Mesenchymal stem cell (in vitro differentiated cells and primary cell): ENCODE measurements around the gene TGFBR1.

Source experiments
- DNase-seq: peaks from one replicate; pipeline ENCODE4 v3.0.0-alpha.2; 2013
- H2AFZ ChIP-seq: one replicate; pipeline ENCODE4 v1.6.1; 2013; ENCODE audit warnings: low read depth, mild to moderate bottlenecking, control low read depth, inconsistent platforms, low read length, moderate library complexity
- H2AK5ac ChIP-seq: 2 replicates; pipeline ENCODE4 v1.6.1; 2013; ENCODE audit warnings: low read length, moderate library complexity, mild to moderate bottlenecking, inconsistent platforms; ENCODE audit not compliant: severe bottlenecking
- H2BK120ac ChIP-seq: one replicate; pipeline ENCODE4 v1.6.1; 2013; ENCODE audit warnings: low read depth, mild to moderate bottlenecking, inconsistent platforms, low read length, moderate library complexity
- H2BK12ac ChIP-seq, 2 experiments: one replicate each; pipeline ENCODE4 v1.6.1; 2013; ENCODE audit warnings: inconsistent platforms in 2 of 2, low read length in 2 of 2, mild to moderate bottlenecking in 2 of 2, moderate library complexity in 2 of 2, control low read depth in 1 of 2
- H2BK15ac ChIP-seq: one replicate; pipeline ENCODE4 v1.6.1; 2013; ENCODE audit warnings: mild to moderate bottlenecking, low read depth, inconsistent platforms; ENCODE audit not compliant: poor library complexity, severe bottlenecking
- H2BK5ac ChIP-seq: 2 replicates; pipeline ENCODE4 v1.6.1; 2013; ENCODE audit warnings: low read depth, mild to moderate bottlenecking, low read length, control low read depth, inconsistent platforms; ENCODE audit not compliant: poor library complexity, severe bottlenecking
- H3K14ac ChIP-seq, 2 experiments: one replicate each; pipeline ENCODE4 v1.6.1; 2013; ENCODE audit warnings: inconsistent platforms in 2 of 2, low read length in 2 of 2, control low read depth in 1 of 2, mild to moderate bottlenecking in 1 of 2, moderate library complexity in 1 of 2
- H3K18ac ChIP-seq, 2 experiments: one replicate each; pipeline ENCODE4 v1.6.1; 2013; ENCODE audit warnings: inconsistent platforms in 2 of 2, low read length in 2 of 2, control low read depth in 1 of 2, low read depth in 1 of 2, mild to moderate bottlenecking in 1 of 2
- H3K23ac ChIP-seq, 2 experiments: one replicate each; pipeline ENCODE4 v1.6.1; 2013; ENCODE audit warnings: inconsistent platforms in 2 of 2, low read length in 2 of 2, mild to moderate bottlenecking in 2 of 2, moderate library complexity in 2 of 2, control low read depth in 1 of 2
- H3K27ac ChIP-seq: 2 replicates; pipeline ENCODE4 v1.5.1; 2013; ENCODE audit warnings: mild to moderate bottlenecking, moderate library complexity, low read length, control low read depth, inconsistent platforms; ENCODE audit not compliant: poor library complexity, severe bottlenecking
- H3K27me3 ChIP-seq, 2 experiments: 2 replicates each; pipeline versions ENCODE4 v1.6.1 to v1.7.0; 2013; ENCODE audit warnings: low read length in 2 of 2, mild to moderate bottlenecking in 2 of 2, moderate library complexity in 2 of 2, control low read depth in 1 of 2, inconsistent platforms in 1 of 2; ENCODE audit not compliant: control insufficient read depth in 1 of 2, insufficient read depth in 1 of 2
- H3K36me3 ChIP-seq, 2 experiments: 2 replicates each; pipeline versions ENCODE4 v1.6.1 to v1.7.0; 2013; ENCODE audit warnings: low read length in 2 of 2, control low read depth in 1 of 2, inconsistent platforms in 1 of 2, low read depth in 1 of 2, mild to moderate bottlenecking in 1 of 2; ENCODE audit not compliant: insufficient read depth in 2 of 2, control insufficient read depth in 1 of 2
- H3K4ac ChIP-seq, 2 experiments: one replicate each; pipeline ENCODE4 v1.6.1; 2013; ENCODE audit warnings: inconsistent platforms in 2 of 2, low read length in 2 of 2, mild to moderate bottlenecking in 2 of 2, moderate library complexity in 2 of 2, control low read depth in 1 of 2, low read depth in 1 of 2
- H3K4me1 ChIP-seq: 2 replicates; pipeline ENCODE4 v1.6.1; 2013; ENCODE audit warnings: low read depth, low read length, control low read depth; ENCODE audit not compliant: control insufficient read depth, insufficient read depth
- H3K4me2 ChIP-seq: 2 replicates; pipeline ENCODE4 v1.6.1; 2013; ENCODE audit warnings: low read length, mild to moderate bottlenecking, inconsistent platforms; ENCODE audit not compliant: poor library complexity, severe bottlenecking
- H3K4me3 ChIP-seq, 2 experiments: 2 replicates each; pipeline versions ENCODE4 v1.5.1 to v1.7.0; 2013; ENCODE audit warnings: low read length in 2 of 2, mild to moderate bottlenecking in 2 of 2, control low read depth in 1 of 2, low read depth in 1 of 2; ENCODE audit not compliant: insufficient read depth in 1 of 2
- H3K79me1 ChIP-seq: replicated peaks from 2 replicates; pipeline ENCODE4 v1.6.1; 2013; ENCODE audit warnings: mild to moderate bottlenecking, control low read depth, low read length, inconsistent platforms; ENCODE audit not compliant: poor library complexity, severe bottlenecking
- H3K9ac ChIP-seq: 2 replicates; pipeline ENCODE4 v1.7.0; 2013; ENCODE audit warnings: mild to moderate bottlenecking, low read length, moderate library complexity
- H3K9me3 ChIP-seq: 2 replicates; pipeline ENCODE4 v1.7.0; 2013; ENCODE audit warnings: mild to moderate bottlenecking, low read length; ENCODE audit not compliant: control insufficient read depth
- H4K8ac ChIP-seq: one replicate; pipeline ENCODE4 v1.6.1; 2013; ENCODE audit warnings: inconsistent platforms, mild to moderate bottlenecking, low read length, moderate library complexity
- H4K91ac ChIP-seq: one replicate; pipeline ENCODE4 v1.6.1; 2013; ENCODE audit warnings: mild to moderate bottlenecking, low read length, inconsistent platforms
- WGBS: methylation state at CpG from one replicate; pipeline ENCODE4 v1.1.7; 2013; ENCODE audit warnings: mixed read lengths; 5-methylcytosine and 5-hydroxymethylcytosine counted together

The TGFBR1 gene

DNA sequence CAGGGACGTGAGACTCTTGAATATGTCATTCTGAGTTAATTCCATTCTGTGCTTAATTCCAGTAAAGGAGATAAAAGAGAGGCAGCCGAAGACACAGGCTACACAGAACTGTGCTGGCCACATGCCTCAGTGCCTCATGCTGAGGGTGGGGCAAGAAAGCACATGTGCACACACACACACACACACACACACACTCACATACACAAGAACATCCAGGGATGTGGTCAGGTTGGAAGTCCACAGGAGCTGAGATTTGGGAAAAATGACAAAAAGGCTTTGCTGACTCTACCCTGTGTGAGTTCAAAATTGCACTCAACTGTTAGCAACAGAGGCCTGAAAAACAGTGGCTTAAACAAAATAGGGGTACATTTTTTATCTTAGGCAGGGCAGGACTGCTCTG lies 76.3 kb downstream of the TGFBR1 start:
- Histone ChIP-seq H3K14ac (no peak overlapping the region), H4K91ac (no peak overlapping the region), H3K36me3 (no peaks in the 10 kb centered on the region), H3K9me3 (no peaks in the 10 kb centered on the region), H2BK12ac (no peak overlapping the region), H3K79me1 (no peaks in the 10 kb centered on the region), H2BK5ac (no peak overlapping the region), H3K4me2 (no peak overlapping the region), H3K4me3 (no peak overlapping the region), H3K18ac (no peak overlapping the region), H3K9ac (no peak overlapping the region), H3K4me1 (peaks cover 13% of the 10 kb centered on the region), H4K8ac (no peak overlapping the region), H3K27me3 (peaks cover 0 to 16% of the 10 kb centered on the region in 2 experiments), H2AFZ (no peak overlapping the region), H2AK5ac (no peak overlapping the region), H2BK120ac (no peak overlapping the region), H2BK15ac (no peak overlapping the region), H3K27ac (no peak overlapping the region), H3K23ac (no peak overlapping the region), H3K4ac (no peak overlapping the region)
- 85% methylated on average over 1 of the region's 2 CpGs for WGBS
- DNase-seq, result no peak

DNA sequence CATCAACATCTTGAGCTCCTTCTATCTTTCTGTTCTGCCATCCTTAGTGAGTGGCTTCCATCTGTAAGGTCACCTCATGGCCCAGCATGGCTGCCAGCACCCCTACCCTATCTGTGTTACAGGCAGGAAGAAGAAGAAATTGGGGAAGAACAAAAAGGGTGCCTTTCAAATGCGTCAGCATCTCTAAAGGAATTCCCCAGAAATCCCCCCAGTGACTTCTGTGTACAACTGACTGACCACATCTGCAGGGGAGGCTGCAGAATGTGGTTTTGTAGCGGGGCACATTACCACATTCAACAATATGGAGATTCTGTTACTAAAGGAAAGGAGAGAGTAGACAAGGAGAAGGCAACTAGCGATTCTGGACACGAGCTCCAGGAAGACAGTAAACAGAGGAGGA lies 76.7 kb downstream of the TGFBR1 start:
- Histone ChIP-seq H3K4me2 (no peak overlapping the region), H3K4ac (no peak overlapping the region), H3K4me3 (no peak overlapping the region), H3K27me3 (peaks cover 0 to 16% of the 10 kb centered on the region in 2 experiments), H4K8ac (no peak overlapping the region), H3K36me3 (no peaks in the 10 kb centered on the region), H2BK120ac (no peak overlapping the region), H3K27ac (peak overlapping the region; percentile 22), H2BK12ac (no peak overlapping the region), H3K23ac (no peak overlapping the region), H2AK5ac (no peak overlapping the region), H3K9me3 (no peaks in the 10 kb centered on the region), H4K91ac (no peak overlapping the region), H3K18ac (no peak overlapping the region), H3K9ac (no peak overlapping the region), H3K79me1 (no peaks in the 10 kb centered on the region), H2AFZ (no peak overlapping the region), H3K14ac (no peak overlapping the region), H2BK5ac (no peak overlapping the region), H3K4me1 (peaks cover 13% of the 10 kb centered on the region), H2BK15ac (no peak overlapping the region)
- DNase-seq, result peak; percentile 44
- 75% methylated on average over 2 of the region's 4 CpGs for WGBS

DNA sequence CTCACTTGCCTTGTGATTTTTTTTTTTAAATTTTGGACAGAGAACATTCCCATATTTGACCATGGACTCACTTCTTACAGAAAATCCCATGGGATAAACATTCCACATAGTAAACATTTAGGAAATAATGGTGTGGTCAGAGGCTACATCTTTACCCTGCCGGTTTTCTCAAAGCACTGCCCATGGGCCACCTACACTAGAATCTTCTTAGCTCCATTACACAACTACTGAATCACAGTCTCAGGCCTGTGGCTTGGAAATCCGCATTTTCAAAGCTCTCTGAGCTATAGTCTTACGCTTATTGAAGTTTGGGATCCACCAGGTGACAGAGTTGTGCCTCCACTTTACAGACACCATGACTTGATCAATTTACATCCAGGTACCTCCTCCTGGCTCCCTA lies 77.4 kb downstream of the TGFBR1 start:
- H3K4me2 ChIP-seq, result no peak overlapping the region
- H3K27ac ChIP-seq, result no peak overlapping the region
- no peaks in the 10 kb centered on the region for H3K9me3 ChIP-seq
- no peak overlapping the region for H2BK120ac ChIP-seq
- H3K23ac ChIP-seq, result no peak overlapping the region
- H3K36me3 ChIP-seq, result no peaks in the 10 kb centered on the region
- no peak overlapping the region for H3K14ac ChIP-seq
- WGBS, result 77% methylated on average over 3 of the region's 3 CpGs
- H3K18ac ChIP-seq, result no peak overlapping the region
- H2AFZ ChIP-seq, result no peak overlapping the region
- no peak overlapping the region for H2BK15ac ChIP-seq
- peaks cover 0 to 24% of the 10 kb centered on the region in 2 experiments for H3K27me3 ChIP-seq
- H3K4me3 ChIP-seq, result no peak overlapping the region
- H2BK12ac ChIP-seq, result no peak overlapping the region
- no peak overlapping the region for H4K91ac ChIP-seq
- no peak for DNase-seq
- no peak overlapping the region for H3K9ac ChIP-seq
- no peak overlapping the region for H3K4ac ChIP-seq
- H4K8ac ChIP-seq, result no peak overlapping the region
- no peak overlapping the region for H2AK5ac ChIP-seq
- peaks cover 11% of the 10 kb centered on the region for H3K4me1 ChIP-seq
- H2BK5ac ChIP-seq, result no peak overlapping the region
- no peaks in the 10 kb centered on the region for H3K79me1 ChIP-seq

DNA sequence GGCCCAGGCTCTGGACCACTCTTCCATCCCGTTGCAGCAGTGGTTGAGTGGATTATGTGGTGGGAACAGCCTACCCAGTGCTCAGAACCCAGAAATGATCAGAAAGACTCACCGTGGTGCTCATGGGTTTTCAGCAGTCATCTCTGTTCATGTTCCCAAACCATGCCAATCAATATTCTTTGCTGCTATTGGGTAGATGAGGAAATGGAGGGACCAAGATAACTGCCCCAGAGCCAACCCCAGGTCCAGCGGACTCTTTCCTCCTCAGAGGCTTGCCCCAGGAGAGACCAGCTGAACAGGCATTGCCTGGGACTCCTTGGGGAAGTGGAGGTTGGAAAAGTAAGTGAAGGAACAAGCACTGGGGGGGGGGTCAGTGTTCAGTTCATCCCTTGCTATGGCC lies 78.7 kb downstream of the TGFBR1 start:
- DNase-seq, result no peak
- Histone ChIP-seq H2BK120ac (no peak overlapping the region), H3K23ac (no peak overlapping the region), H3K4me1 (peaks cover 9% of the 10 kb centered on the region), H3K14ac (no peak overlapping the region), H3K36me3 (no peaks in the 10 kb centered on the region), H3K9ac (no peak overlapping the region), H3K27ac (no peak overlapping the region), H3K4me2 (no peak overlapping the region), H2BK15ac (no peak overlapping the region), H2AK5ac (no peak overlapping the region), H2BK5ac (no peak overlapping the region), H4K8ac (no peak overlapping the region), H3K27me3 (peaks cover 3 to 35% of the 10 kb centered on the region in 2 experiments), H3K4ac (no peak overlapping the region), H4K91ac (no peak overlapping the region), H3K9me3 (no peaks in the 10 kb centered on the region), H2BK12ac (no peak overlapping the region), H3K79me1 (no peaks in the 10 kb centered on the region), H2AFZ (no peak overlapping the region), H3K18ac (no peak overlapping the region), H3K4me3 (no peak overlapping the region)
- WGBS, result 93% methylated on average over 3 of the region's 3 CpGs
